IMR-90 (cell line): ENCODE measurements around the gene ERBB4. TPM values are rescaled to one million over a fixed set of nuclear protein-coding genes. Genes with fewer than 3 reads are reported as not detected.

Experiments
- ATAC-seq: fragments of 200-7000 bp; cut with Tn5 transposase; 2 replicates; pipeline ENCODE4 v1.9.1; 2020; ENCODE audit warnings: low read depth, mild to moderate bottlenecking, moderate library complexity
- BruUV-seq: library from RNA; stranded (reverse); fragments of 400-500 nt; replicated peaks from 2 replicates; lab custom pipeline; 2021; lab: Mats Ljungman, UMichigan
- CTCF ChIA-PET: fragments of 300-600 bp; formaldehyde crosslinking; extraction: SDS; loops from one replicate; lab custom pipeline; 2021; ENCODE audit warnings: antibody characterized with exemption; lab: Yijun Ruan, JAX
- POLR2A ChIA-PET: fragments of 300-600 bp; sonication (Branson Sonifier 250); formaldehyde crosslinking; loops from one replicate; lab custom pipeline; 2022; ENCODE audit warnings: antibody characterized with exemption; ENCODE audit not compliant: unreplicated experiment; lab: Charles Lee
- DNase-seq: peaks from one replicate; pipeline ENCODE4 v3.0.0; 2013
- H2AFZ ChIP-seq: replicated peaks from 2 replicates; pipeline ENCODE3; 2013; ENCODE audit warnings: low read length, mild to moderate bottlenecking; ENCODE audit not compliant: poor library complexity
- H2AK5ac ChIP-seq: 2 replicates; pipeline ENCODE4 v1.6.1; 2013; ENCODE audit warnings: low read depth, low read length, inconsistent platforms
- H2AK9ac ChIP-seq: replicated peaks from 2 replicates; pipeline ENCODE3; 2013; ENCODE audit warnings: mild to moderate bottlenecking, low read depth, low read length, moderate library complexity; ENCODE audit not compliant: poor library complexity
- H2BK120ac ChIP-seq: 2 replicates; pipeline ENCODE4 v1.6.1; 2013; ENCODE audit warnings: low read depth, low read length, inconsistent platforms
- H2BK15ac ChIP-seq: 3 replicates; pipeline ENCODE4 v1.6.1; 2013; ENCODE audit warnings: low read depth, low read length, inconsistent platforms
- H2BK20ac ChIP-seq: 2 replicates; pipeline ENCODE4 v1.6.1; 2013; ENCODE audit warnings: low read depth, mild to moderate bottlenecking, inconsistent platforms, low read length, moderate library complexity
- H2BK5ac ChIP-seq: 2 replicates; pipeline ENCODE4 v1.6.1; 2013; ENCODE audit warnings: mild to moderate bottlenecking, low read depth, low read length, inconsistent platforms; ENCODE audit not compliant: poor library complexity, severe bottlenecking
- H3K14ac ChIP-seq: replicated peaks from 2 replicates; pipeline ENCODE4 v1.6.1; 2013; ENCODE audit warnings: low read depth, low read length, inconsistent platforms
- H3K18ac ChIP-seq: 2 replicates; pipeline ENCODE4 v1.6.1; 2013; ENCODE audit warnings: low read depth, low read length, control low read depth
- H3K23ac ChIP-seq: 2 replicates; pipeline ENCODE4 v1.6.1; 2013; ENCODE audit warnings: low read depth, low read length, inconsistent platforms
- H3K27ac ChIP-seq: 2 replicates; pipeline ENCODE4 v1.5.1; 2013; ENCODE audit warnings: mild to moderate bottlenecking, control low read depth, low read length; ENCODE audit not compliant: insufficient read depth
- H3K27me3 ChIP-seq: 2 replicates; pipeline ENCODE4 v1.6.1; 2013; ENCODE audit warnings: low read length; ENCODE audit not compliant: control insufficient read depth, insufficient read depth
- H3K36me3 ChIP-seq: 2 replicates; pipeline ENCODE4 v1.6.1; 2013; ENCODE audit warnings: low read length, mixed read lengths; ENCODE audit not compliant: control insufficient read depth, insufficient read depth
- H3K4ac ChIP-seq: 2 replicates; pipeline ENCODE4 v1.6.1; 2013; ENCODE audit warnings: low read depth, low read length, inconsistent platforms
- H3K4me1 ChIP-seq: 2 replicates; pipeline ENCODE4 v1.6.1; 2013; ENCODE audit warnings: low read length, mixed read lengths; ENCODE audit not compliant: control insufficient read depth, insufficient read depth
- H3K4me2 ChIP-seq: 2 replicates; pipeline ENCODE4 v1.6.1; 2013; ENCODE audit warnings: low read depth, mild to moderate bottlenecking, control low read depth, low read length, moderate library complexity
- H3K4me3 ChIP-seq: 2 replicates; pipeline ENCODE4 v1.5.1; 2013; ENCODE audit warnings: low read depth, mild to moderate bottlenecking, control low read depth, low read length, moderate library complexity; ENCODE audit not compliant: insufficient read depth
- H3K56ac ChIP-seq: 2 replicates; pipeline ENCODE4 v1.6.1; 2013; ENCODE audit warnings: low read length, inconsistent platforms; ENCODE audit not compliant: insufficient read depth; ENCODE audit errors: extremely low read depth
- H3K79me1 ChIP-seq, 2 experiments: 2 replicates each; pipeline ENCODE4 v1.6.1; 2013; ENCODE audit warnings: low read length in 2 of 2, inconsistent platforms in 1 of 2, low read depth in 1 of 2
- H3K9ac ChIP-seq: 2 replicates; pipeline ENCODE4 v1.6.1; 2013; ENCODE audit warnings: low read depth, low read length, control low read depth
- H3K9me1 ChIP-seq: 2 replicates; pipeline ENCODE4 v1.6.1; 2013; ENCODE audit warnings: low read length, inconsistent platforms; ENCODE audit not compliant: insufficient read depth
- H3K9me3 ChIP-seq: 2 replicates; pipeline ENCODE4 v1.6.1; 2013; ENCODE audit warnings: low read length; ENCODE audit not compliant: control insufficient read depth, insufficient read depth
- H4K20me1 ChIP-seq: 2 replicates; pipeline ENCODE4 v1.6.1; 2013; ENCODE audit warnings: low read length, inconsistent platforms; ENCODE audit not compliant: insufficient read depth
- H4K5ac ChIP-seq: 2 replicates; pipeline ENCODE4 v1.6.1; 2013; ENCODE audit warnings: mild to moderate bottlenecking, low read depth, low read length, control low read depth
- H4K8ac ChIP-seq, 2 experiments: 2 replicates each; pipeline ENCODE4 v1.6.1; 2013; ENCODE audit warnings: low read depth in 2 of 2, low read length in 2 of 2, control low read depth in 1 of 2, inconsistent platforms in 1 of 2
- H4K91ac ChIP-seq: 2 replicates; pipeline ENCODE4 v1.6.1; 2013; ENCODE audit warnings: low read depth, low read length, inconsistent platforms; ENCODE audit not compliant: insufficient read depth
- BHLHE40 ChIP-seq: fragments of 150-350 bp; IDR thresholded peaks from 2 replicates; pipeline ENCODE4 v1.6.1; 2016; ENCODE audit warnings: mild to moderate bottlenecking, low read depth, low read length
- CHD1 ChIP-seq: IDR thresholded peaks from 2 replicates; pipeline ENCODE4 v1.6.1; 2012; ENCODE audit warnings: low read depth, low read length, improper control_type of control experiment
- MAFK ChIP-seq: IDR thresholded peaks from 2 replicates; pipeline ENCODE4 v1.6.1; 2012; ENCODE audit warnings: low read depth, low read length, improper control_type of control experiment
- MXI1 ChIP-seq: IDR thresholded peaks from 2 replicates; pipeline ENCODE4 v1.6.1; 2012; ENCODE audit warnings: low read depth, mild to moderate bottlenecking, low read length, moderate library complexity, borderline replicate concordance
- NFE2L2 ChIP-seq: fragments of 150-350 bp; IDR thresholded peaks from 2 replicates; pipeline ENCODE4 v1.6.1; 2016; ENCODE audit warnings: low read depth, mild to moderate bottlenecking, low read length
- POLR2A ChIP-seq: IDR thresholded peaks from 2 replicates; pipeline ENCODE4 v1.6.1; 2012; ENCODE audit warnings: mild to moderate bottlenecking, low read depth, low read length
- WGBS, 2 experiments: methylation state at CpG; one replicate each; pipeline versions ENCODE4 v1.1.5 to v1.1.7; 2013; ENCODE audit warnings: missing lambda C conversion rate in 2 of 2; ENCODE audit not compliant: insufficient read length in 1 of 2; ENCODE audit errors: extremely low coverage in 2 of 2; 5-methylcytosine and 5-hydroxymethylcytosine counted together
- dilution Hi-C: fragments of 300-500 bp; cut with HindIII; formaldehyde crosslinking; loops from one replicate; pipeline ENCODE4 v1.14.3; 2018; ENCODE audit warnings: low sequenced_read_pairs; ENCODE audit not compliant: unreplicated experiment
- in situ Hi-C: fragments of 300-500 bp; cut with MboI; formaldehyde crosslinking; loops from 3 replicates; pipeline ENCODE4 v1.14.3; 2019; ENCODE audit warnings: low sequenced_read_pairs, inconsistent platforms, mixed read lengths
- intact Hi-C: fragments of 100-400 bp; cut with micrococcal nuclease; formaldehyde crosslinking; loops from 2 replicates; pipeline ENCODE4 v1.10.0; 2022
- polyA plus RNA-seq, 3 experiments: library from polyadenylated mRNA; depleted of rRNA; stranded (reverse); fragments of >200 nt; gene quantifications; 2 replicates each; pipeline ENCODE4 v1.2.3, GENCODE V29; 2012; ENCODE audit warnings: low replicate concordance in 1 of 3
- total RNA-seq: library from RNA; depleted of rRNA; stranded (reverse); fragments of >200 nt; gene quantifications from 2 replicates; pipeline ENCODE4 v1.2.3, GENCODE V29; 2012

ERBB4 gene
- total and polyA plus RNA-seq, 2 of the 4 experiments (the other 2 are of a cell fraction) = not detected

DNA sequence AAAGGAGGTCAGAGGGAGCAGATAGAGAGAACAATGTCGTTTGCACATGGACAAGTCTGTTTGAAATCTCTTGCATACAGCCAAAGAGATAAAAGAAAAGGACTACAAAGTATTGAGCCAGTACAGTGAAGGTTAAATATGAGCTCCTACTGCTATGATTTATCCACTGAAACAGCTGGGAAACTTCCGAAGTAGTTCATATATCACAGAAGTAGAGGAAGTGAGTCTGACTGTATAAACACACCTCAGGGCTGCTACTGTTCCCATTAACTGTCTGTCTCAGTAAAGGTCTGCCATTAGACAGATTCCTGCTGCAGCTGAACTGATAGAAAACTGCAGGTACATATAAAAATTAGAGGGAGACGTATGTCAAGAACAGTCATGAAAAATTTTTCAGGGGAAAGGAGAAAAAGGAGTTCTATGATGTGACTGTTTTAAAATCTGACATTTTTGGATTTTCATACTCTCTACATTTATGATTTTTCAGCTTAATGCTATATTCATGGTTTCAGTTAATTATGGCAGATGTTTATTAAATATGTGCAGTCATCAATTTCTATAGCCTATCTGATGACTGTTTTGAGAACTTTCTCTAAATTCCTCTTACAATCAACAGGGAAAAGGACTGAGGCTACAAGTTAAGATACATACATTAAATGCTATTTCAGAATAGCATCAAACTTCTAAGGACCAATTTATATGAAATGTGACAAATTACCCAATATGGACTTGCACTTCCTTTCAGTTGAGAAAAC lies 364.7 kb downstream of the ERBB4 start:
- Histone ChIP-seq H3K56ac (no peak overlapping the region), H2BK5ac (no peak overlapping the region), H2BK15ac (no peak overlapping the region), H2AFZ (no peak overlapping the region), H3K9ac (no peak overlapping the region), H4K5ac (no peak overlapping the region), H2BK120ac (no peak overlapping the region), H3K9me3 (peaks cover 8% of the 10 kb centered on the region), H3K18ac (no peak overlapping the region), H3K36me3 (no peaks in the 10 kb centered on the region), H3K23ac (no peak overlapping the region), H2BK20ac (no peak overlapping the region), H3K4me1 (no peaks in the 10 kb centered on the region), H3K79me1 (no peaks in the 10 kb centered on the region), H3K4me2 (no peak overlapping the region), H3K9me1 (no peaks in the 10 kb centered on the region), H3K4me3 (no peak overlapping the region), H3K27ac (no peak overlapping the region), H4K91ac (no peak overlapping the region), H3K4ac (no peak overlapping the region), H4K8ac (no peak overlapping the region), H2AK5ac (no peak overlapping the region), H3K14ac (no peak overlapping the region), H4K20me1 (no peaks in the 10 kb centered on the region), H3K27me3 (no peaks in the 10 kb centered on the region), H2AK9ac (no peak overlapping the region)
- in situ Hi-C loops = no loop called here
- CTCF ChIA-PET = interaction anchor here (0.5 kb wide), 1 partner anchor 410 kb away, joined by 3 read pairs; no protein-coding TSS in a partner anchor
- dilution Hi-C loops = no loop called here
- TF ChIP-seq POLR2A (no peak), MXI1 (no peak), MAFK (peak; percentile 45; the same call in 1 of the 2 replicates), NFE2L2 (no peak), CHD1 (no peak), BHLHE40 (no peak)
- no peak for ATAC-seq
- no CpG with 5 or more reads among the region's 3 CpGs for WGBS, 2 experiments
- no TSS peak for BruUV-seq
- peak; percentile 19 for DNase-seq
- intact Hi-C loops = no loop called here
- POLR2A ChIA-PET = no interaction called here
